GM21526 (cell line): ENCODE results near the gene ING2.
"Not testable (repeated sequence)": the region's sequence is repeated elsewhere in the genome, so short reads cannot be mapped to it uniquely, and the experiment has no call there.

Source experiments
- ATAC-seq: cut with Tn5 transposase; IDR thresholded peaks from one replicate; pipeline ENCODE4 v1.9.1; 2021; ENCODE audit warnings: moderate library complexity; ENCODE audit not compliant: unreplicated experiment, low FRiP score

ING2 gene

GRCh38 chr4:183504930-183505610 lies at the start of gene ING2:
TSS of gene ING2 (plus strand) at chr4:183505058. CDS start at chr4:183505196, 138 bp downstream.
- peak; percentile 46 for ATAC-seq

- no peak for ATAC-seq
Observed at GRCh38 chr4:183455431-183456195, 49.2 kb upstream of the ING2 start.

GRCh38 chr4:183458005-183458404 lies 46.9 kb upstream of the ING2 start:
- ATAC-seq: no peak

- ATAC-seq: not testable (repeated sequence)
Observed at GRCh38 chr4:183463903-183464619, 40.8 kb upstream of the ING2 start.

- ATAC-seq: not testable (repeated sequence)
Observed at GRCh38 chr4:183465879-183466278, 39.0 kb upstream of the ING2 start.

- no peak for ATAC-seq
Observed at GRCh38 chr4:183467246-183467645, 37.6 kb upstream of the ING2 start.

- no peak for ATAC-seq
Observed at GRCh38 chr4:183468210-183469095, 36.4 kb upstream of the ING2 start.

- no peak for ATAC-seq
Observed at GRCh38 chr4:183469285-183469684, 35.6 kb upstream of the ING2 start.

- no peak for ATAC-seq
Observed at GRCh38 chr4:183469936-183470335, 34.9 kb upstream of the ING2 start.

GRCh38 chr4:183470821-183471220 lies 34.0 kb upstream of the ING2 start:
- no peak for ATAC-seq

GRCh38 chr4:183471946-183472708 lies 32.7 kb upstream of the ING2 start:
- no peak for ATAC-seq

- ATAC-seq: no peak
Observed at GRCh38 chr4:183478123-183478522, 26.7 kb upstream of the ING2 start.

GRCh38 chr4:183478926-183479325 lies 25.9 kb upstream of the ING2 start:
- ATAC-seq: no peak

GRCh38 chr4:183482515-183483095 lies 22.3 kb upstream of the ING2 start:
- ATAC-seq: not testable (repeated sequence)

- no peak for ATAC-seq
Observed at GRCh38 chr4:183483997-183484396, 20.9 kb upstream of the ING2 start.

GRCh38 chr4:183485411-183486160 lies 19.3 kb upstream of the ING2 start:
- no peak for ATAC-seq

GRCh38 chr4:183492791-183493222 lies 12.1 kb upstream of the ING2 start:
- ATAC-seq: no peak

- no peak for ATAC-seq
Observed at GRCh38 chr4:183493246-183493645, 11.6 kb upstream of the ING2 start.
